AG10803 (cell line): ENCODE measurements around the gene MAGI1.

Experiments used
- DNase-seq: peaks from one replicate; pipeline ENCODE4 v3.0.0; 2010; ENCODE audit warnings: low read depth
- H3K4me3 ChIP-seq: 2 replicates; pipeline ENCODE4 v1.5.1; 2011; ENCODE audit warnings: mild to moderate bottlenecking, low read length, control low read depth
- TF ChIP-seq, protein P1 (sequence below): conservative IDR thresholded peaks from 2 replicates; pipeline ENCODE4 v1.5.1; 2011; ENCODE audit warnings: mild to moderate bottlenecking, low read length, control low read depth, inconsistent platforms

Gene MAGI1

DNA sequence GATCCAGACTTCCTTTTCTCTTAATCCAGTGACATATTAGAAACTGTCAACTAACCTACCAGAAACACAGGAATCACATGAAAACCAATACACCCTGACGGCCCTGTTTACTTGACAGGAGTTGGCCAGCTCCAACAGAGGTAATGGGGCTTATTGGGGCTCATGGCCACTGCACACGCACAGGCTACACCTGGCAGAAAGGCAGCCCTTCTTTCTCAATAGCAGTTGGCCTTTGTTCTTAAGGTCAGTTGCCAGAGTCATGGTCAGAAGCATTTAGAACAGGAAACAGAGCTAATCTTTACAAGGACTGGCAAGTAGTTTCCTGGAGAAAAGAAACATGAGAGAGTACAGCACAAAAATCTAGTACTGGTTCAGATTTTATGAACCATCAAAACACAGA, 181.8 kb downstream of the MAGI1 start:
- no peak overlapping the region for H3K4me3 ChIP-seq
- TF ChIP-seq, protein P1, sequence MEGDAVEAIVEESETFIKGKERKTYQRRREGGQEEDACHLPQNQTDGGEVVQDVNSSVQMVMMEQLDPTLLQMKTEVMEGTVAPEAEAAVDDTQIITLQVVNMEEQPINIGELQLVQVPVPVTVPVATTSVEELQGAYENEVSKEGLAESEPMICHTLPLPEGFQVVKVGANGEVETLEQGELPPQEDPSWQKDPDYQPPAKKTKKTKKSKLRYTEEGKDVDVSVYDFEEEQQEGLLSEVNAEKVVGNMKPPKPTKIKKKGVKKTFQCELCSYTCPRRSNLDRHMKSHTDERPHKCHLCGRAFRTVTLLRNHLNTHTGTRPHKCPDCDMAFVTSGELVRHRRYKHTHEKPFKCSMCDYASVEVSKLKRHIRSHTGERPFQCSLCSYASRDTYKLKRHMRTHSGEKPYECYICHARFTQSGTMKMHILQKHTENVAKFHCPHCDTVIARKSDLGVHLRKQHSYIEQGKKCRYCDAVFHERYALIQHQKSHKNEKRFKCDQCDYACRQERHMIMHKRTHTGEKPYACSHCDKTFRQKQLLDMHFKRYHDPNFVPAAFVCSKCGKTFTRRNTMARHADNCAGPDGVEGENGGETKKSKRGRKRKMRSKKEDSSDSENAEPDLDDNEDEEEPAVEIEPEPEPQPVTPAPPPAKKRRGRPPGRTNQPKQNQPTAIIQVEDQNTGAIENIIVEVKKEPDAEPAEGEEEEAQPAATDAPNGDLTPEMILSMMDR: no peak
- no peak for DNase-seq

DNA sequence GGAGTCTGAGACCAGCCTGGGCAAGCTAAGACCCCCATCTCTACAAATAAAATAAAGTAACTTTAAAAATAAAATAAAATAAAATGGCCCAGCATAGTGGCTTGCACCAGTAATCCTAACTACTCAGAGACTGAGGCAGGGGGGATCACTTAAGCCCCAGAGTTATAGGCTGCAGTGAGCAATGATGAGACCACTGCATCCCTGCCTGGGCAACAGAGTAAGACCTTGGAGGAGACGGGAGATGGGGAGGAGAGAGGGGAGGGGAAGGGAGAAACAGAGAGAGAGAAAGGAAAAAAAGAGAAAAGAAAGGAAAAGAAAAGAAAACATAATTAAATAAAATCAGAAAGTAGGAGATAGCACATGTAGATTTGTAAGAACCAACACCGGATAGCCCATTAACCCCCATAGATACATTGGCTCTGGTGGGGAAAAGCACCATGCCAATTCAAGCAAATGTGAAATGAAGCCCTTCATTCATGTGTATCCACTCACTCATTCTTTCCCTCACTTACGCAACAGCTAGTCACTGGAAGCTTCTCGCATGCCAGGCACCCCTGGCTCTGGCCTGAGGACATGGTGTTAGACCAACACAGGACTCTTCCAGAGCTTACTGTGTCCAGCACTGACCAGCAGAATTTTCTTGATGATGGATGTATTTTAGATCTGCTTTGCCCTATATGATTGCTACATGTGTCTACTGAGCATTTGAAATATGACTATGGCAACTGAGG, 183.2 kb downstream of the MAGI1 start:
- peak; percentile 65 for DNase-seq
- H3K4me3 ChIP-seq: no peak overlapping the region
- TF ChIP-seq, protein P1: no peak

DNA sequence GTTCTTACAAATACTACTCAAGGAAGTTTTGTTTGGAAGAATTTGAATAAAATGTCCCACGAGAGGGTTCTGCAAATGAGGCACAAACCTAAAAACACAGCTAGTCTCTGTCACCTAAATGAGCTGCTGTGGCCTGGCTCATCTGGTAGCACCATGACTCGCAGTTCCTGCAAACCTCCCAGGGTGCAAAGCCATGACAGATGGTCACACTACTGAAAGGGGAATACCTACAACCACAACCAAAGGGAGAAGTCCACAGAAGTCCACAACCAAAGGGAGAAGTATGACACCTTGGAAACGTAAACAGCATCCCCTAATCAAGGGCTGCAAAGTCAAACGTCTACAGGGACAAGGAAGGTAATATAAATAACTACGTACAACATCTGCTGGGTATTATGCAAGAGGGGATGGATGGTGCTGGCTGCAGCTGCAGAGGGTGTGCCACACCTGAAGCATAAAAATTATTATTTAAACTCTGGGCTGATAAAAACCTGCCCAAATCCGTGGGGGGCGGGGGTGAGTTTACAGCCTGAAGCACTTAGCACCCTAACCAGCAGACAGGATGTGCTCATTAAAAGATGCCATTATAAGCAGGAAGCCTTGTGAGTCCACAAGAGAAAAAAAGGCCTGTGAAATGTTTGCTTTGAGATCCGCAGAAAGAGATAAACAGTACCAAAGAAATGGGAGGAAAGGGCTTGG, 184.0 kb downstream of the MAGI1 start:
- H3K4me3 ChIP-seq: no peak overlapping the region
- no peak for DNase-seq
- TF ChIP-seq, protein P1: no peak

DNA sequence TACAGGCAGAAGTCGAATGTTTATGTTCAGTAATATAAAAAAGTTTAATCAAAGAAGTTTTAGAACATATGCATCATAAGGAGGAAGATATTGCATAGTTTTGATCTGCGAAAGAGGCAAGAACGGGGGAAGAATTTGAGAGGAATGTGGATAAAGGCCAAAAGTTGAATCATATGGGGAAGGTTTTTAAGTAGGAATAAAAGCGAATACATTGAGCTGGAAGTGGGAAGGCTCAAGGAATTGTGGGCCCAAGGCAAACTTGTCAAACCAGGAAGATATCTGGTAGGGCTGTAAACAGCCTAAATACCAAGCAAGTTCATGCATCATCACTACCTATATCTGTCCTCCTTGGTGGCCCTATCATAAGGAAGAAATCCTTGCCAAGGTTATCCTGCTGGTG, 186.9 kb downstream of the MAGI1 start:
- no peak overlapping the region for H3K4me3 ChIP-seq
- peak; percentile 64 for DNase-seq
- TF ChIP-seq, protein P1: no peak

DNA sequence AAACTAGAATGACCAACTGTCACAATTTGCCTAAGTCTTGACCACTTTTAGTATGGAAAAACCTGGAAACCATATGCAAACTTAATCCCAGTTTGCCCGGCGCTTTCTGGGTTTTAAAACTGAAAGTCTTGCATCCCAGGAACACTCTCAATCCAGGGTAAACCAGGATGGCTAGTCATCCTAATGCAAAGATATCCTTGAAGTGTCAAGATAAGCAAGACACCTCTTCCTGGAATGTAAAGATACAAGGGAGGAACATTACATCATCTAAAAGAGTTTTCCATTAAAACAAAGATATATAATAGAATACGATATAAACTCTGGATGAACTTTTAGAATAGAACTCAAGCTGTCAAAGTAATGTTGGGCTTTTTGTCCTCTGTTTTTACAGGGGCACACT, 188.5 kb downstream of the MAGI1 start:
- TF ChIP-seq, protein P1: no peak

DNA sequence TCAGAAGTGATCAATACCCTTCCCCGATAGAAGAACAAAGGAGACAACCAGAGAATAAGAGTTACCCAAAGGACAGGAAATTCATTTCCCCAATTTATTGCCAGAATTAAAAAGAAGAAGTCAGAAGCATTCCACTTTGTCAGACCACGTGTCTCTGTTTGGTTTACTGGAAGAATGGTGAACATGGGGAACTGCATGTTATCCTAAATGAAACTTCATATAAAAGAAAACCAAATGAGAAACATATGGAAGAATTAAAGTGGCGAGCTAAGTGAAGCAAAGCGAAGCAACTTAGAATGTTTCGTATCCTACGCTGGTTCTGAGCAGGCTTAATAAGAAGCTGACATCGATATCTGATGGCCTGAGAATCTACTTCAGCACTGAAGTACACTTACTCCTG, 190.7 kb downstream of the MAGI1 start:
- TF ChIP-seq, protein P1: no peak
- no peak overlapping the region for H3K4me3 ChIP-seq
- no peak for DNase-seq

More for the DNA sequence above, 188.5 kb downstream of the MAGI1 start:
- DNase-seq: no peak
- H3K4me3 ChIP-seq: no peak overlapping the region

DNA sequence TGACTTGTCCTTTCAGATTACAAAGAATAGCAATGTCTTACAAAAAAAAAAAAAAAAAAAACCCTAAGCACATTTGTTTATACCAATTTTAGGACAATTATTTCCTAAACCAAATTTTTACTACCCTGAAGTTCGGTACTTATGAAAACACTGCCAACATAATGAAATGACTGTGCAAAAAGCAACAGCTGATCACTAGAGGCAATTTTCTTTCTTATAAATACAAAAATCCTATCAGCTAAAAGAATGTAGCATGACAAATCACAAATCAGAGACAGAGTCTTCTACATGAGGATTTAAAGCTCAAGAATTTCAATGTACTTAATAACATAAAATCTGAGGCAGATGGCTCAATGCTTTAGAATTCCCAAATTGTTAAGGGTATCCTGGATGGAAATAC, 191.8 kb downstream of the MAGI1 start:
- TF ChIP-seq, protein P1: no peak
- no peak overlapping the region for H3K4me3 ChIP-seq

More for the DNA sequence above, 191.8 kb downstream of the MAGI1 start:
- peak; percentile 31 for DNase-seq
